H1 (cell line): ENCODE data around the gene CDKL1. TPM values are rescaled to one million over a fixed set of nuclear protein-coding genes. Genes with fewer than 3 reads are reported as not detected.

Experiments used
- CREB1 ChIP-seq: IDR thresholded peaks from 2 replicates; pipeline ENCODE4 v1.6.1; 2012; ENCODE audit warnings: inconsistent platforms
- NANOG ChIP-seq: IDR thresholded peaks from 2 replicates; pipeline ENCODE4 v1.6.1; 2011; ENCODE audit warnings: low read length, low read depth, mild to moderate bottlenecking, inconsistent platforms; ENCODE audit not compliant: insufficient read depth, poor library complexity, severe bottlenecking
- SAP30 ChIP-seq: fragments of 300-600 bp; sonication (generic); IDR thresholded peaks from 2 replicates; pipeline ENCODE4 v1.7.1; 2012; ENCODE audit warnings: low read length, moderate library complexity, mild to moderate bottlenecking, inconsistent platforms; ENCODE audit not compliant: insufficient read depth, insufficient replicate concordance
- SP1 ChIP-seq: IDR thresholded peaks from 2 replicates; pipeline ENCODE4 v1.6.1; 2011; ENCODE audit warnings: low read depth, low read length
- polyA plus RNA-seq, 7 experiments: library from polyadenylated mRNA; depleted of rRNA in 3 of 7; stranded (reverse) in 5 of 7; unstranded in 2 of 7; fragments of >200 nt in 5 of 7; fragments of 200-250 nt in 2 of 7; gene quantifications; 1 replicate in 5 of 7; 2 replicates in 1 of 7; 4 replicates in 1 of 7; pipeline versions ENCODE4 v1.2.1 to v1.2.3, GENCODE V29; 2011 to 2013; ENCODE audit warnings: missing spikeins in 2 of 7, mixed read lengths in 2 of 7
- total RNA-seq: library from RNA; stranded (reverse); fragmentation: NEBNext Ultra II Directional; extraction: Animal tissue kit (Norgen Biotek cat#: 25700); gene quantifications from 2 replicates; pipeline ENCODE4 v1.2.1, GENCODE V29; 2021

CDKL1 gene
- total and polyA plus RNA-seq, 2 of the 8 experiments (the other 6 are each of a cell fraction or from before 2014, with no cell fraction given) = 1.2 to 2.2 TPM

DNA sequence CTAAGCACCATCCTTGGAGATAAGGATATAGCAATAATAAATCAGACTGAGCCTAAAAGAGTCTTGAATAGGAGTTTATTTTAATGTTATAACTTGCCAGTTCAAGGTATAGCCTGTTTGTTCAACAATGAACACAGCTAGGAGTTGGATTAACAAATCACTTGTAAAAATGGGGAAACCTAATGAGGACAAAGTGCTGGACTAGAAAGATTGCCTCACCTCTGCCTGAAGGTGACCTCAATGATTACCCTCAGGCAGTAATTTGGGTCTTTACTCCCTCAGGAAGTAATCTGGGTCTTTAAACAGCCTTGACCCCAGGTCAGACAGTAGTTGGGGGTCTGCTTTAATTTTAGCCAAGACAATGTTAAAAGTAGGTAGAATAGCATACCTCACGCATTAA, 35.5 kb upstream of the CDKL1 start (continued):
- TF ChIP-seq CREB1 = no peak
- no peak for TF ChIP-seq SP1
- no peak for TF ChIP-seq SAP30
- TF ChIP-seq NANOG = no peak
